OCI-LY7 (cell line): ENCODE results near the gene PRCP. TPM values are rescaled to one million over a fixed set of nuclear protein-coding genes. Genes with fewer than 3 reads are reported as not detected.
"Not testable (repeated sequence)": the region's sequence is repeated elsewhere in the genome, so short reads cannot be mapped to it uniquely, and the experiment has no call there.

ENCODE experiments used
- BruUV-seq: library from RNA; stranded (reverse); fragments of 400-500 nt; replicated peaks from 2 replicates; lab custom pipeline; 2021; lab: Mats Ljungman, UMichigan
- CTCF ChIA-PET: fragments of 300-600 bp; sonication (Branson Sonifier 250); formaldehyde crosslinking; loops from one replicate; lab custom pipeline; 2022; ENCODE audit warnings: antibody characterized with exemption; ENCODE audit not compliant: unreplicated experiment; lab: Charles Lee
- POLR2A ChIA-PET: fragments of 300-600 bp; sonication (Branson Sonifier 250); formaldehyde crosslinking; loops from one replicate; lab custom pipeline; 2022; ENCODE audit warnings: antibody characterized with exemption; lab: Charles Lee
- DNase-seq: peaks from one replicate; pipeline ENCODE4 v3.0.0-alpha.2; 2015; ENCODE audit warnings: low spot score
- H2AFZ ChIP-seq: fragments of 200-600 bp; sonication (generic), shearing (Covaris generic); 2 replicates; pipeline ENCODE4 v1.6.1; 2014; ENCODE audit warnings: mild to moderate bottlenecking, antibody characterized with exemption, low read length, moderate library complexity
- H3K27ac ChIP-seq: fragments of 200-600 bp; sonication (generic); 2 replicates; pipeline ENCODE4 v1.5.1; 2014; ENCODE audit warnings: mixed run types, low read depth, mild to moderate bottlenecking, moderate library complexity, low read length, inconsistent platforms; ENCODE audit not compliant: poor library complexity, severe bottlenecking
- H3K36me3 ChIP-seq: fragments of 200-600 bp; sonication (generic); 2 replicates; pipeline ENCODE4 v1.6.1; 2014; ENCODE audit warnings: mild to moderate bottlenecking, antibody characterized with exemption, low read length, moderate library complexity, mixed read lengths; ENCODE audit not compliant: insufficient read depth
- H3K4me1 ChIP-seq: fragments of 200-600 bp; sonication (generic); 2 replicates; pipeline ENCODE4 v1.5.1; 2014; ENCODE audit warnings: mild to moderate bottlenecking, low read length; ENCODE audit not compliant: insufficient read depth, poor library complexity, severe bottlenecking
- H3K4me2 ChIP-seq: fragments of 200-600 bp; sonication (generic); 2 replicates; pipeline ENCODE4 v1.6.1; 2014; ENCODE audit warnings: mild to moderate bottlenecking, low read length
- H3K4me3 ChIP-seq: fragments of 200-600 bp; sonication (generic); 2 replicates; pipeline ENCODE4 v1.5.1; 2014; ENCODE audit warnings: mild to moderate bottlenecking, low read depth, low read length; ENCODE audit not compliant: poor library complexity, severe bottlenecking
- H3K79me2 ChIP-seq: fragments of 200-600 bp; sonication (generic); 2 replicates; pipeline ENCODE4 v1.6.1; 2016; ENCODE audit warnings: low read depth, mild to moderate bottlenecking, low read length, moderate library complexity, mixed read lengths; ENCODE audit not compliant: insufficient read depth
- H3K9me2 ChIP-seq: fragments of 200-600 bp; sonication (generic); 2 replicates; pipeline ENCODE4 v1.6.1; 2016; ENCODE audit warnings: mild to moderate bottlenecking, low read length, mixed read lengths; ENCODE audit not compliant: insufficient read depth
- H3K9me3 ChIP-seq: fragments of 200-600 bp; sonication (generic); 2 replicates; pipeline ENCODE4 v1.6.1; 2014; ENCODE audit warnings: mild to moderate bottlenecking, mixed run types, low read length, mixed read lengths
- H4K20me1 ChIP-seq: fragments of 200-600 bp; sonication (generic); 2 replicates; pipeline ENCODE4 v1.6.1; 2014; ENCODE audit warnings: mild to moderate bottlenecking, antibody characterized with exemption, low read length, moderate library complexity, mixed read lengths; ENCODE audit not compliant: insufficient read depth
- EZH2phosphoT487 ChIP-seq: fragments of 200-600 bp; sonication (generic); IDR thresholded peaks from 2 replicates; pipeline ENCODE4 v1.6.1; 2018; ENCODE audit warnings: low read depth, borderline replicate concordance, mild to moderate bottlenecking, mixed run types, antibody characterized with exemption, low read length, moderate library complexity, mixed read lengths
- intact Hi-C: fragments of 100-400 bp; cut with micrococcal nuclease; formaldehyde crosslinking; loops from one replicate; pipeline ENCODE4 v1.10.0; 2022; ENCODE audit not compliant: unreplicated experiment
- total RNA-seq, 2 experiments: library from RNA; depleted of rRNA in 1 of 2; stranded (reverse); fragments of >200 nt in 1 of 2; shearing (Covaris generic) in 1 of 2; gene quantifications; 2 replicates each; pipeline ENCODE4 v1.2.3, GENCODE V29; 2014 to 2022
- TF ChIP-seq, protein P1 (sequence below): fragments of 200-600 bp; sonication (generic); conservative IDR thresholded peaks from 2 replicates; pipeline ENCODE4 v1.5.1; 2014; ENCODE audit warnings: mild to moderate bottlenecking, antibody characterized with exemption, low read length, moderate library complexity, mixed read lengths

The PRCP gene
- total RNA-seq, 2 experiments from 2014 or later = 6.5 to 18.3 TPM

DNA sequence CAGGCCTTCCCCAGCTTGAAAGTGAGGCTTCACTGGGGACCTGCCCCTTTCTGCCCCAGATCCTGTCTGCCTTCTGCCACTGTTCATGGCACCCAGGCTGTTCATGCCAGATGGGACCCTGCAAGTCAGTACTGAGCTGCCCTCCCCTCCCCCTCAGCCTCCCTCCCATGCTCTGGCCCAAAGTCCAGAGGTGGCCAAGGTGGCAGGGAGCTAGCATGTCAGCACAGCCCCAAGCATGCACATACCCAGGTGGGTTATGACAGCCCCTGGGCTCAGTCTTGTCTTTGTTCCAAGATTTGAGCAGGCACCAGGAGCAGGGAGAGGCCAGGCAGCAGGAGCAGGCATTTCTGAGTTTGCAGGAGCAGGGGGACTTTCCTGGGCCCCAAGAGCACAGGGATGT is 45.5 kb upstream of the PRCP start:
- Histone ChIP-seq H3K27ac (no peak overlapping the region), H3K4me1 (peaks cover 16% of the 10 kb centered on the region), H3K9me2 (no peaks in the 10 kb centered on the region), H2AFZ (no peak overlapping the region; the same call in 1 of the 2 replicates), H3K9me3 (peaks cover 22% of the 10 kb centered on the region), H3K4me3 (no peak overlapping the region), H3K36me3 (peaks cover 4% of the 10 kb centered on the region; the same call in 1 of the 2 replicates), H3K79me2 (no peaks in the 10 kb centered on the region), H3K4me2 (peak overlapping the region; percentile 3; the same call in 1 of the 2 replicates), H4K20me1 (no peaks in the 10 kb centered on the region)
- no peak for DNase-seq
- TF ChIP-seq EZH2phosphoT487 = no peak
- TF ChIP-seq, protein P1, sequence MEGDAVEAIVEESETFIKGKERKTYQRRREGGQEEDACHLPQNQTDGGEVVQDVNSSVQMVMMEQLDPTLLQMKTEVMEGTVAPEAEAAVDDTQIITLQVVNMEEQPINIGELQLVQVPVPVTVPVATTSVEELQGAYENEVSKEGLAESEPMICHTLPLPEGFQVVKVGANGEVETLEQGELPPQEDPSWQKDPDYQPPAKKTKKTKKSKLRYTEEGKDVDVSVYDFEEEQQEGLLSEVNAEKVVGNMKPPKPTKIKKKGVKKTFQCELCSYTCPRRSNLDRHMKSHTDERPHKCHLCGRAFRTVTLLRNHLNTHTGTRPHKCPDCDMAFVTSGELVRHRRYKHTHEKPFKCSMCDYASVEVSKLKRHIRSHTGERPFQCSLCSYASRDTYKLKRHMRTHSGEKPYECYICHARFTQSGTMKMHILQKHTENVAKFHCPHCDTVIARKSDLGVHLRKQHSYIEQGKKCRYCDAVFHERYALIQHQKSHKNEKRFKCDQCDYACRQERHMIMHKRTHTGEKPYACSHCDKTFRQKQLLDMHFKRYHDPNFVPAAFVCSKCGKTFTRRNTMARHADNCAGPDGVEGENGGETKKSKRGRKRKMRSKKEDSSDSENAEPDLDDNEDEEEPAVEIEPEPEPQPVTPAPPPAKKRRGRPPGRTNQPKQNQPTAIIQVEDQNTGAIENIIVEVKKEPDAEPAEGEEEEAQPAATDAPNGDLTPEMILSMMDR = no peak
- BruUV-seq = no TSS peak
- intact Hi-C loops = no loop called here
- ChIA-PET CTCF (no interaction called here), POLR2A (interaction anchor here (1.0 to 9.5 kb wide), 6 partner anchors 10 to 107 kb away, joined by 3 to 83 read pairs (median 10); no protein-coding TSS in a partner anchor)

DNA sequence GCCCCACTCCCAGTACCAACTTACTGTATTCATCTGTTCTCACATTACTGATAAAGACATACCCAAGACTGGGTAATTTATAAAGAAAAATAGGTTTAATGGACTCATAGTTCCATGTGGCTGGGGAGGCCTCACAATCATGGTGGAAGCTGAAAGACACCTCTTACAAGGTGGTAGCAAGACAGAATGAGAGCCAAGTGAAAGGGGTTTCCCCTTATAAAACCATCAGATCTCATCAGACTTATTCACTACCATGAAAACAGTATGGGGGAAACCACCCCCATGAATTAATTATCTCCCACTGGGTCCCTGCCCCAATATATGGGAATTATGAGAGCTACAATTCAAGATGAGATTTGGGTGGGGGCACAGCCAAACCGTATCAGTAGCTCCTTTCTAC is 44.8 kb upstream of the PRCP start:
- H3K4me3 ChIP-seq, intact Hi-C loops, H2AFZ ChIP-seq, H4K20me1 ChIP-seq, DNase-seq, H3K9me2 ChIP-seq, H3K79me2 ChIP-seq, BruUV-seq, CTCF ChIA-PET, H3K27ac ChIP-seq, H3K36me3 ChIP-seq, H3K4me2 ChIP-seq: not testable (repeated sequence)
- Histone ChIP-seq H3K4me1 (peaks cover 16% of the 10 kb centered on the region), H3K9me3 (peaks cover 18% of the 10 kb centered on the region)
- POLR2A ChIA-PET = interaction anchor here (2.3 to 9.5 kb wide), 4 partner anchors 10 to 25 kb away, joined by 6 to 83 read pairs (median 48); no protein-coding TSS in a partner anchor

DNA sequence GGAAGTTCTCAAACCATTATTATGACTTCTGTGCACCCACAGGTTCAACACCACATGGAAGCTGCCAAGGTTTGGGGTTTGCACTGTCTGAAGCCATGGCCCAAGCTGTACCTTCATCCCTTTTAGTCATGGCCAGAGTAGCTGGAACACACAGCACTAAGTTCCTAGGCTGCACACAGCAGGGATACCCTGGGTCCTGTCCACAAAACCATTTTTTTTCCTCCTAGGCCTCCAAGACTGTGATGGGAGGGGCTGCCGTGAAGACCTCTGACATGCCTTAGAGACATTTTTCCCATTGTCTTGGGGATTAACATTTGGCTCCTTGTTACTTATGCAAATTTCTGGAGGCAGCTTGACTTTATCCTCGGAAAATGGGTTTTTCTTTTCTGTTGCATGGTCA is 44.0 kb upstream of the PRCP start:
- CTCF ChIA-PET = no interaction called here

DNA sequence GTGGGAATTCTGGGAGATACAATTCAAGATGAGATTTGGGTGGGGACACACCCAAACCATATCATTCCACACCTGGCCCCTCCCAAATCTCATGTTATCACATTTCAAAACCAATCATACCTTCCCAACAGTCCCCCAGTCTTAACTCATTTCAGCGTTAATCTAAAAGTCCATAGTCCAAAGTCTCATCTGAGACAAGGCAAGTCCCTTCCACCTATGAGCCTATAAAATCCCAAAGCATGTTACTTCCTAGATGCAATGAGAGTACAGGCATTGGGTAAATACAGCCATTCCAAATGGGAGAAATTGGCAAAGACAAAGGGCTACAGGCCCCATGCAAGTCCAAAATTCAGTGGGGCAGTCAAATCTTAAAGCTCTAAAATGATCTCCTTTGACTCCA is 43.2 kb upstream of the PRCP start:
- BruUV-seq, H2AFZ ChIP-seq, H3K4me2 ChIP-seq, H3K36me3 ChIP-seq, H3K79me2 ChIP-seq, intact Hi-C loops, CTCF ChIA-PET, H3K9me2 ChIP-seq, DNase-seq, H3K27ac ChIP-seq, H4K20me1 ChIP-seq, H3K4me3 ChIP-seq: not testable (repeated sequence)
- H3K9me3 ChIP-seq = peaks cover 14% of the 10 kb centered on the region; the same call in 1 of the 2 replicates
- peaks cover 16% of the 10 kb centered on the region for H3K4me1 ChIP-seq
- POLR2A ChIA-PET = interaction anchor here (0.6 to 9.5 kb wide), 4 partner anchors 11 to 288 kb away, joined by 3 to 83 read pairs (median 43); no protein-coding TSS in a partner anchor

More for the DNA sequence above, 44.0 kb upstream of the PRCP start:
- no peak overlapping the region for H3K4me3 ChIP-seq
- POLR2A ChIA-PET = interaction anchor here (0.6 to 9.5 kb wide), 3 partner anchors 12 to 287 kb away, joined by 3 to 83 read pairs (median 81); no protein-coding TSS in a partner anchor
- H3K9me2 ChIP-seq = no peaks in the 10 kb centered on the region
- no peak overlapping the region for H2AFZ ChIP-seq
- H3K4me1 ChIP-seq = peaks cover 16% of the 10 kb centered on the region
- intact Hi-C loops = no loop called here
- no TSS peak for BruUV-seq
- no peak overlapping the region for H3K27ac ChIP-seq
- no peak for DNase-seq
- no peaks in the 10 kb centered on the region for H3K79me2 ChIP-seq
- TF ChIP-seq, protein P1 = no peak
- no peak for TF ChIP-seq EZH2phosphoT487
- no peaks in the 10 kb centered on the region for H4K20me1 ChIP-seq
- no peaks in the 10 kb centered on the region; the same call in 1 of the 2 replicates for H3K36me3 ChIP-seq
- peaks cover 15% of the 10 kb centered on the region for H3K9me3 ChIP-seq
- H3K4me2 ChIP-seq = no peak overlapping the region
